K562 (cell line): ENCODE data around the gene MAP3K4. TPM values are rescaled to one million over a fixed set of nuclear protein-coding genes. Genes with fewer than 3 reads are reported as not detected.

ENCODE experiments used
- ATAC-seq: fragments of 200-7000 bp; cut with Tn5 transposase; 3 replicates; pipeline ENCODE4 v1.9.1; 2020; ENCODE audit warnings: moderate library complexity
- BruUV-seq: library from RNA; stranded (reverse); fragments of 400-500 nt; replicated peaks from 2 replicates; lab custom pipeline; 2021; lab: Mats Ljungman, UMichigan
- CTCF ChIA-PET: fragments of 300-600 bp; formaldehyde crosslinking; extraction: SDS; loops from one replicate; lab custom pipeline; 2021; ENCODE audit warnings: low intra/inter-chr PET ratio; lab: Yijun Ruan, JAX
- POLR2A ChIA-PET: fragments of 300-600, 350-650 bp; sonication (Branson Sonifier 250); formaldehyde crosslinking; extraction: SDS; loops from one replicate; lab custom pipeline; 2021; ENCODE audit warnings: antibody characterized with exemption, inconsistent platforms; lab: Yijun Ruan, JAX
- DNase-seq, 4 experiments: peaks; one replicate each; pipeline versions ENCODE4 v3.0.0 to v3.0.0-alpha.2; 2011 to 2018; ENCODE audit warnings: low spot score in 3 of 4, mixed read lengths in 3 of 4; ENCODE audit errors: extremely low read depth in 1 of 4
- FAIRE-seq: peaks from 2 replicates; lab custom pipeline; 2011; peaks lifted over from hg19 to GRCh38; lab: Jason Lieb, UNC
- H2AFZ ChIP-seq: 2 replicates; pipeline ENCODE4 v1.6.0; 2011; ENCODE audit warnings: low read depth, low read length, control low read depth, inconsistent platforms
- H3K27ac ChIP-seq: fragments of 200-600 bp; 3 replicates; pipeline ENCODE4 v1.8.0; 2011; ENCODE audit warnings: low read depth, mild to moderate bottlenecking, control low read depth, inconsistent platforms, low read length, moderate library complexity, mixed read lengths; ENCODE audit errors: extremely low read depth
- H3K27me3 ChIP-seq, 2 experiments: fragments of 300-600 bp in 1 of 2; 2 replicates in 1 of 2; 3 replicates in 1 of 2; pipeline versions ENCODE4 v1.6.0 to v1.8.0; 2011; ENCODE audit warnings: inconsistent platforms in 2 of 2, low read length in 2 of 2, mild to moderate bottlenecking in 1 of 2, mixed read lengths in 1 of 2, moderate library complexity in 1 of 2; ENCODE audit not compliant: control insufficient read depth in 2 of 2, insufficient read depth in 2 of 2
- H3K36me3 ChIP-seq: fragments of 300-600 bp; 3 replicates; pipeline ENCODE4 v1.8.0; 2011; ENCODE audit warnings: mild to moderate bottlenecking, low read length, inconsistent platforms; ENCODE audit not compliant: control insufficient read depth, insufficient read depth
- H3K4me1 ChIP-seq, 2 experiments: fragments of 200-600 bp in 1 of 2; replicated peaks in 1 of 2; 2 replicates in 1 of 2; 3 replicates in 1 of 2; pipeline versions ENCODE4 v1.5.1 to v1.8.0; 2011; ENCODE audit warnings: inconsistent platforms in 2 of 2, low read length in 2 of 2, mild to moderate bottlenecking in 1 of 2, mixed read lengths in 1 of 2, moderate library complexity in 1 of 2; ENCODE audit not compliant: control insufficient read depth in 2 of 2, insufficient read depth in 2 of 2
- H3K4me2 ChIP-seq: 2 replicates; pipeline ENCODE4 v1.6.1; 2011; ENCODE audit warnings: low read length, control low read depth, inconsistent platforms, mixed read lengths; ENCODE audit not compliant: insufficient read depth
- H3K4me3 ChIP-seq: fragments of 200-600 bp; sonication (generic), shearing (Covaris generic); 2 replicates; pipeline ENCODE4 v1.5.1; 2016; ENCODE audit warnings: control low read depth, inconsistent platforms
- H3K79me2 ChIP-seq: fragments of 200-600 bp; 3 replicates; pipeline ENCODE4 v1.8.0; 2011; ENCODE audit warnings: low read length, inconsistent platforms; ENCODE audit not compliant: control insufficient read depth, insufficient read depth
- H3K9ac ChIP-seq, 2 experiments: 2 replicates each; pipeline versions ENCODE4 v1.6.0 to v1.6.1; 2011; ENCODE audit warnings: low read depth in 2 of 2, low read length in 2 of 2, control low read depth in 1 of 2, inconsistent platforms in 1 of 2, mild to moderate bottlenecking in 1 of 2, mixed read lengths in 1 of 2; ENCODE audit not compliant: insufficient read depth in 1 of 2
- H3K9me1 ChIP-seq: one replicate; pipeline ENCODE4 v1.6.0; 2011; ENCODE audit warnings: inconsistent platforms, mild to moderate bottlenecking, low read length, moderate library complexity; ENCODE audit not compliant: control insufficient read depth, insufficient read depth
- H3K9me3 ChIP-seq: replicated peaks from 2 replicates; pipeline ENCODE4 v1.5.1; 2011; ENCODE audit warnings: low read depth, low read length, inconsistent platforms; ENCODE audit not compliant: control insufficient read depth, insufficient read depth
- H4K20me1 ChIP-seq: replicated peaks from 2 replicates; pipeline ENCODE4 v1.6.1; 2011; ENCODE audit warnings: low read length, inconsistent platforms, mixed read lengths; ENCODE audit not compliant: control insufficient read depth, insufficient read depth
- CTCF ChIP-seq, 3 experiments: IDR thresholded peaks in 2 of 3; conservative IDR thresholded peaks in 1 of 3; 2 replicates each; pipeline ENCODE4 v1.5.1; 2011 to 2012; ENCODE audit warnings: low read length in 3 of 3, mild to moderate bottlenecking in 3 of 3, control low read depth in 2 of 3, improper control_type of control experiment in 1 of 3, inconsistent platforms in 1 of 3, low read depth in 1 of 3, mixed read lengths in 1 of 3, moderate library complexity in 1 of 3; ENCODE audit not compliant: insufficient read depth in 2 of 3
- HDAC6 ChIP-seq: IDR thresholded peaks from 2 replicates; pipeline ENCODE4 v1.6.1; 2012; ENCODE audit warnings: low read depth, mild to moderate bottlenecking, control low read depth, inconsistent platforms, low read length, moderate library complexity
- IFI16 ChIP-seq: fragments of 250-450 bp; sonication (Bioruptor Pico); IDR thresholded peaks from 2 replicates; pipeline ENCODE4 v2.1.2; 2022; ENCODE audit warnings: mild to moderate bottlenecking, inconsistent platforms
- PPARD ChIP-seq: fragments of 250-450 bp; sonication (Bioruptor Pico); IDR thresholded peaks from 2 replicates; pipeline ENCODE4 v1.8.0; 2022; ENCODE audit warnings: inconsistent platforms, mild to moderate bottlenecking, moderate library complexity
- RAD21 ChIP-seq, 2 experiments: fragments of 250-450 bp in 1 of 2; fragments of 450-650 bp in 1 of 2; sonication (Bioruptor Pico) in 1 of 2; formaldehyde crosslinking in 1 of 2; IDR thresholded peaks in 1 of 2; conservative IDR thresholded peaks in 1 of 2; 2 replicates each; pipeline versions ENCODE4 v1.4.0 to v1.8.0; 2020 to 2022; ENCODE audit warnings: mild to moderate bottlenecking in 2 of 2, moderate library complexity in 1 of 2
- RBM34 ChIP-seq: fragments of 200-400 bp; formaldehyde crosslinking; IDR thresholded peaks from 2 replicates; pipeline ENCODE4 v1.6.1; 2018; ENCODE audit warnings: low read length, borderline replicate concordance; ENCODE audit not compliant: insufficient read depth
- ZNF668 ChIP-seq: fragments of 250-450 bp; sonication (Bioruptor Pico); IDR thresholded peaks from 2 replicates; pipeline ENCODE4 v1.8.0; 2022; ENCODE audit warnings: mild to moderate bottlenecking, inconsistent platforms
- ZNF79 ChIP-seq: fragments of 250-450 bp; sonication (Bioruptor Pico); IDR thresholded peaks from 2 replicates; pipeline ENCODE4 v1.4.0; 2020; ENCODE audit warnings: low read depth, mild to moderate bottlenecking, moderate library complexity
- WGBS: fragments of 100-300 bp; shearing (Covaris generic); methylation state at CpG from one replicate; pipeline ENCODE4 v1.1.6; 2016; ENCODE audit warnings: low coverage, mixed read lengths; ENCODE audit not compliant: insufficient coverage; ENCODE audit errors: missing lambda C conversion rate; 5-methylcytosine and 5-hydroxymethylcytosine counted together
- in situ Hi-C: fragments of 300-500 bp; cut with MboI; formaldehyde crosslinking; loops from 4 replicates; pipeline ENCODE4 v1.15.0; 2018; ENCODE audit warnings: inconsistent platforms, mixed read lengths
- intact Hi-C: fragments of 100-400 bp; cut with micrococcal nuclease; formaldehyde crosslinking; loops from 2 replicates; pipeline ENCODE4 v1.14.2; 2022
- polyA plus RNA-seq, 8 experiments: library from polyadenylated mRNA; depleted of rRNA in 4 of 8; stranded (reverse) in 5 of 8; unstranded in 3 of 8; fragments of >200 nt; fragmentation: Nextera tagmentation in 2 of 8; fragmentation: Illumina TruSeq in 1 of 8; extraction: Ambion mirVana in 2 of 8; extraction: Trizol in 1 of 8; gene quantifications; 2 replicates each; pipeline versions ENCODE4 v1.2.1 to v1.2.3, GENCODE V29; 2011 to 2014; ENCODE audit warnings: inconsistent platforms in 1 of 8, missing spikeins in 1 of 8
- total RNA-seq, 7 experiments: library from RNA; depleted of rRNA in 6 of 7; stranded (reverse); fragments of >200 nt in 6 of 7; fragmentation: Illumina TruSeq in 2 of 7; extraction: Trizol in 2 of 7; gene quantifications; 2 replicates each; pipeline versions ENCODE4 v1.2.1 to v1.2.3, GENCODE V29; 2011 to 2021; ENCODE audit warnings: low replicate concordance in 1 of 7
- TF ChIP-seq, protein P1 (sequence below): sonication (generic); formaldehyde crosslinking; IDR thresholded peaks from 2 replicates; pipeline ENCODE4 v1.8.0; 2022; ENCODE audit warnings: missing genetic modification reagents, mild to moderate bottlenecking, borderline replicate concordance

Gene MAP3K4
- total and polyA plus RNA-seq, 9 of the 15 experiments (the other 6 are each of a cell fraction or from before 2014, with no cell fraction given): 21.0 to 77.2 (median 48.9) TPM

- ChIA-PET POLR2A (interaction anchor here (1.4 to 2.9 kb wide), 2 partner anchors 16 to 39 kb away, joined by 3 to 10 read pairs; no protein-coding TSS in a partner anchor), CTCF (no interaction called here)
- no peak overlapping the region for H3K4me2 ChIP-seq
- no peaks in the 10 kb centered on the region for H3K79me2 ChIP-seq
- 0 out of 2 replicates have a peak, but pooled peaks cover 3% of the 10 kb centered on the region for H3K9me3 ChIP-seq
- no peaks in the 10 kb centered on the region for H4K20me1 ChIP-seq
- no peak overlapping the region for H3K4me3 ChIP-seq
- WGBS: 53% methylated on average over 11 of the region's 11 CpGs
- intact Hi-C loops: loop anchor here (5.0 kb wide), 1 partner anchor 174 kb away; the partner anchor contains the start of gene MAP3K4
- FAIRE-seq (no peak), ATAC-seq (no peak), DNase-seq (no peak)
- H3K36me3 ChIP-seq: peaks cover 1% of the 10 kb centered on the region; the same call in 2 of the 3 replicates
- BruUV-seq: no TSS peak
- H3K9me1 ChIP-seq: no peaks in the 10 kb centered on the region
- no peak overlapping the region for H3K27ac ChIP-seq
- in situ Hi-C loops: no loop called here
- 0 out of 4 replicates have a peak overlapping the region, but pooled peaks of 1 of the 2 experiments have one; percentile 8 for H3K9ac ChIP-seq
- H3K4me1 ChIP-seq: peaks cover 21 to 27% of the 10 kb centered on the region in 2 experiments; a peak in 4 of 5 replicates
- H3K27me3 ChIP-seq: 0 out of 5 replicates have a peak, but pooled peaks cover 0 to 11% of the 10 kb centered on the region in 2 experiments
- no peak for TF ChIP-seq ZNF668
- TF ChIP-seq PPARD (CRISPR knock-in tag): 0 out of 2 replicates have a peak, but pooled peaks have one; percentile 3
- H2AFZ ChIP-seq: 0 out of 2 replicates have a peak overlapping the region, but pooled peaks have one; percentile 11
Measured at GRCh38 chr6:161166176-161166575, 174.6 kb downstream of the MAP3K4 start.

GRCh38 chr6:161166677-161167076, 175.1 kb downstream of the MAP3K4 start:
- no peak overlapping the region for H3K9ac ChIP-seq
- H4K20me1 ChIP-seq: no peaks in the 10 kb centered on the region
- POLR2A ChIA-PET: interaction anchor here (2.9 kb wide), 1 partner anchor 16 kb away, joined by 10 read pairs; no protein-coding TSS in a partner anchor
- H3K27ac ChIP-seq: no peak overlapping the region
- no peaks in the 10 kb centered on the region for H3K9me1 ChIP-seq
- ATAC-seq (no peak), DNase-seq (no peak), FAIRE-seq (no peak)
- no peak overlapping the region for H3K4me3 ChIP-seq
- H3K79me2 ChIP-seq: no peaks in the 10 kb centered on the region
- 66% methylated on average over 5 of the region's 5 CpGs for WGBS
- CTCF ChIA-PET: no interaction called here
- H3K27me3 ChIP-seq: 0 out of 5 replicates have a peak, but pooled peaks cover 0 to 11% of the 10 kb centered on the region in 2 experiments
- no peak overlapping the region for H2AFZ ChIP-seq
- no TSS peak for BruUV-seq
- in situ Hi-C loops (no loop called here), intact Hi-C loops (loop anchor here (5.0 kb wide), 1 partner anchor 174 kb away; the partner anchor contains the start of gene MAP3K4)
- peaks cover 21 to 27% of the 10 kb centered on the region in 2 experiments; a peak in 4 of 5 replicates for H3K4me1 ChIP-seq
- H3K4me2 ChIP-seq: no peak overlapping the region
- no peaks in the 10 kb centered on the region; the same call in 2 of the 3 replicates for H3K36me3 ChIP-seq
- H3K9me3 ChIP-seq: 0 out of 2 replicates have a peak, but pooled peaks cover 3% of the 10 kb centered on the region
- no peak for TF ChIP-seq HDAC6
- no peak for TF ChIP-seq RBM34
- peak in 1 of 3 experiments; percentile 43; a peak in 2 of 6 replicates for TF ChIP-seq CTCF (IDR thresholded peaks at IDR 0.05 in 2 of 3, conservative IDR thresholded peaks at IDR 0.05 in 1 of 3; ENCODE audit: insufficient read depth in 2 of 3, low read depth in 1 of 3, low read length in 3 of 3)
- TF ChIP-seq IFI16 (CRISPR knock-in tag): no peak
- TF ChIP-seq, protein P1, sequence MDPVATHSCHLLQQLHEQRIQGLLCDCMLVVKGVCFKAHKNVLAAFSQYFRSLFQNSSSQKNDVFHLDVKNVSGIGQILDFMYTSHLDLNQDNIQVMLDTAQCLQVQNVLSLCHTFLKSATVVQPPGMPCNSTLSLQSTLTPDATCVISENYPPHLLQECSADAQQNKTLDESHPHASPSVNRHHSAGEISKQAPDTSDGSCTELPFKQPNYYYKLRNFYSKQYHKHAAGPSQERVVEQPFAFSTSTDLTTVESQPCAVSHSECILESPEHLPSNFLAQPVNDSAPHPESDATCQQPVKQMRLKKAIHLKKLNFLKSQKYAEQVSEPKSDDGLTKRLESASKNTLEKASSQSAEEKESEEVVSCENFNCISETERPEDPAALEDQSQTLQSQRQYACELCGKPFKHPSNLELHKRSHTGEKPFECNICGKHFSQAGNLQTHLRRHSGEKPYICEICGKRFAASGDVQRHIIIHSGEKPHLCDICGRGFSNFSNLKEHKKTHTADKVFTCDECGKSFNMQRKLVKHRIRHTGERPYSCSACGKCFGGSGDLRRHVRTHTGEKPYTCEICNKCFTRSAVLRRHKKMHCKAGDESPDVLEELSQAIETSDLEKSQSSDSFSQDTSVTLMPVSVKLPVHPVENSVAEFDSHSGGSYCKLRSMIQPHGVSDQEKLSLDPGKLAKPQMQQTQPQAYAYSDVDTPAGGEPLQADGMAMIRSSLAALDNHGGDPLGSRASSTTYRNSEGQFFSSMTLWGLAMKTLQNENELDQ (CRISPR knock-in tag): no peak
- no peak for TF ChIP-seq ZNF79
- peak; percentile 19 to 52; a peak in 3 of 4 replicates for TF ChIP-seq RAD21 (CRISPR knock-in tag; conservative IDR thresholded peaks at IDR 0.05 in 1 of 2, IDR thresholded peaks at IDR 0.05 in 1 of 2)
